RWPE1 (cell line): ENCODE measurements around the gene SH3RF3.

Source experiments
- CTCF ChIA-PET: fragments of 350-600 bp; sonication (Branson Sonifier 250); formaldehyde crosslinking; extraction: SDS; loops from one replicate; lab custom pipeline; 2021; lab: Yijun Ruan, JAX
- POLR2A ChIA-PET: fragments of 400-600 bp; formaldehyde crosslinking; extraction: SDS; loops from one replicate; lab custom pipeline; 2020; ENCODE audit warnings: antibody characterized with exemption; ENCODE audit not compliant: low non-redundant PET; lab: Yijun Ruan, JAX
- DNase-seq: peaks from one replicate; pipeline ENCODE4 v3.0.0; 2012; ENCODE audit warnings: low spot score
- H3K27ac ChIP-seq: fragments of 450-650 bp; 2 replicates; pipeline ENCODE4 v1.5.1; 2017
- TF ChIP-seq, protein P1 (sequence below): fragments of 450-650 bp; conservative IDR thresholded peaks from 2 replicates; pipeline ENCODE4 v1.5.1; 2017; ENCODE audit warnings: low read depth, mild to moderate bottlenecking

Gene SH3RF3

DNA sequence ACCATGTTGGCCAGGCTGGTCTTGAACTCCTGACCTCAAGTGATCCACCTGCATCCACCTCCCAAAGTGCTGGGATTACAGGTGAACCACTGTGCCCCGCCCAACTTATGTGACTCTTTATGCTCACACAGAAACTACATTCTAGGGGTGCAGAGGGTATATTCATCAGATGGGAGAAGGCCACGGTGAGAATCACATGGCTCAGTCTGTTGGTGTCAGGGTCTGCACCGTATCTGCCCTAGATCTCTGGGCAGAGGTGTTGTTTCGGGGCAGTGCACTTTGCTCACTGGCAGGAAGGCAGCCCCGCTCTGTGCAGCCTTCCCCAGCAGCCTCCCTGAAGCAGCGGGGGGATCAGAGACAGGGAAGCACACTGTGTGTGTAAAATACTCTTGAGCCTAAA lies 76.4 kb downstream of the SH3RF3 start:
- ChIA-PET CTCF (no interaction called here), POLR2A (no interaction called here)
- no peak for DNase-seq
- TF ChIP-seq, protein P1, sequence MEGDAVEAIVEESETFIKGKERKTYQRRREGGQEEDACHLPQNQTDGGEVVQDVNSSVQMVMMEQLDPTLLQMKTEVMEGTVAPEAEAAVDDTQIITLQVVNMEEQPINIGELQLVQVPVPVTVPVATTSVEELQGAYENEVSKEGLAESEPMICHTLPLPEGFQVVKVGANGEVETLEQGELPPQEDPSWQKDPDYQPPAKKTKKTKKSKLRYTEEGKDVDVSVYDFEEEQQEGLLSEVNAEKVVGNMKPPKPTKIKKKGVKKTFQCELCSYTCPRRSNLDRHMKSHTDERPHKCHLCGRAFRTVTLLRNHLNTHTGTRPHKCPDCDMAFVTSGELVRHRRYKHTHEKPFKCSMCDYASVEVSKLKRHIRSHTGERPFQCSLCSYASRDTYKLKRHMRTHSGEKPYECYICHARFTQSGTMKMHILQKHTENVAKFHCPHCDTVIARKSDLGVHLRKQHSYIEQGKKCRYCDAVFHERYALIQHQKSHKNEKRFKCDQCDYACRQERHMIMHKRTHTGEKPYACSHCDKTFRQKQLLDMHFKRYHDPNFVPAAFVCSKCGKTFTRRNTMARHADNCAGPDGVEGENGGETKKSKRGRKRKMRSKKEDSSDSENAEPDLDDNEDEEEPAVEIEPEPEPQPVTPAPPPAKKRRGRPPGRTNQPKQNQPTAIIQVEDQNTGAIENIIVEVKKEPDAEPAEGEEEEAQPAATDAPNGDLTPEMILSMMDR = no peak
- no peak overlapping the region for H3K27ac ChIP-seq

DNA sequence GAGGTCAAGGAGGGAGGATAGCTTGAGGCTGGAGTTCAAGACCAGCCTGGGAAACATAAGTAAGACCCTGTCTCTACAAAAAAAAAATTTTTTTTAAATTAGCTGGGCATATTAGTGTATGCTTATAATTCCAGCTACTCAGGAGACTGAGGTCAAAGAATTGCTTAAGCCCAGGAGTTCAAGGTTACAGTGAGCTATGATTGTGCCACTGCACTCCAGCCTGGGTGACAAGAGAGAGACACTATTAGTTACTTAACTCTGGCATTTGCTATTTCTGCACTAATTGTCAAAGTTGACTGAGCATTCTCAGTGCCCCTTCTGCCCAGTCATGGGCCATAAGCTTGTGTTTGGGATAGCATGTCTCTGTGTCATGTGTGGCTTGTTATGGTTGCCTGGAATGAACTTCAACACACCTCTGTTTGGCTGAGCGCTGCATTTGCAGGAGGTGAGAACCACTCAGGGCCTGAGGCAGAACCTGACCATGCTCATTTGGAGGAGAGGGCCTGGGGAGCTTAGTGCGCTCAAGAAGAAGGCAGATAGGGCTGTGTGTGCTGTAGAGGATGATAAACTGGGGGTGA lies 77.7 kb downstream of the SH3RF3 start:
- H3K27ac ChIP-seq = no peak overlapping the region
- TF ChIP-seq, protein P1 = no peak
- ChIA-PET CTCF (interaction anchor here (0.7 kb wide), 1 partner anchor 40 kb away, joined by 4 read pairs; no protein-coding TSS in a partner anchor), POLR2A (no interaction called here)
- no peak for DNase-seq

DNA sequence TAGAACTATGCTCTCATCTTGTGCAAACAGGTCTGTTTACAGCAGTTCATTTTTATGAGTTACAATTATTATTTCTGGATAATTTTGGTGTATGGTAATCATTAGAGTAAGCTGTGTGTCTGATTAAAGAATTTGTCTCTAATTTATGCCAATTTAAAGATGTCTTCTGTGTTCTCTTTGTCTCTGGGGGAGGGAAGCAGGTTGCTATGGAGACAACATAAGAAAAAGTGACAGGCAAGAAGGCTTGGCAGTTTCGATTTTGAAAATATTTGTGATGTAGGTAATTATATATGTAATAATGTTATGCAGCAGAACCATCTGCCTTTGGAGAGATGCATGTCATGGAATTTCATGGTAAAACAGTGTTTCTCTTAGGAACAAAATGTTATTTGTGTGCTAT lies 78.2 kb downstream of the SH3RF3 start:
- ChIA-PET CTCF (interaction anchor here (0.7 kb wide), 1 partner anchor 40 kb away, joined by 4 read pairs; no protein-coding TSS in a partner anchor), POLR2A (no interaction called here)
- TF ChIP-seq, protein P1 = no peak
- no peak for DNase-seq
- no peak overlapping the region for H3K27ac ChIP-seq

DNA sequence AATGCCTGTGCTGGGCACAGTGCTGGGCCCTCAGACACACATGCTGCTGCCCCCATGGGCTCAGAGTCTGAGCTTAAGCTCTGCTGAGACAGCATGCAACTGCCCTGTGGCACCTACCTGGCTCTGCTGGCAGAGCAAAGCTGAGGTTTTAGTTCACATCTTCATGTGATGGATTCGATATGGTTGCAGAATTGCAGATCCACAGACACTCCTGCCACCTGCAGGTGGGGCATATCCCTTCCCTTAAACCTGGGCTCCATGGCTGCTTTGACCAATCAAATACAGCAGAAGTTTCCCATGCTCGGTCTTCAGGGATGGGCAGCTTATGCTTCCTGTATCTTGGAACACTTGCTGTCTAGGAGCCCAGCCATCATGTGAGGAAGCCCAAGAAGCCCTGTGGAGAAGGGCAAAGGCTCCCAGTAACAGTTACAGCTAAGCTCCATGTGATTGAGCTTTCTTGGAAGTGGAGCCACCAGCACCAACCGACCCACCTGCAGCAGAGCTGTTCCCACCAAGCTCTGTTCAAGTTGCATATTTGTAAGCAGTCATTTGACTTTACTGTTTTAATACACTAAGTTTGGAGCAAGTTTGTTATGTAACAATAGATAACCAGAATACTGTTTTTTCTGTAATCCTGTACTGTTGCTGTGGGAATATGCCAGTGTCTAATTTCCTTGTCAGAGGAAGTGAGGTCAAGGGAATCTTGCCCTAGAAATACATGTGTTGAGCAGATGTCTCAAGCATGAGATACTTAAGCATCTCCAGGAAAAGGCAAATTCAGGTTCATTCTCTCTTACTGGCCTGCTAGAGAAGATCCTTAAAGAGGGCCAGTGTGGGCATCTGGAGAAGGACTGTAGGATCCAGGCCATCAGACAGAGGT lies 79.3 kb downstream of the SH3RF3 start:
- CTCF ChIA-PET = no interaction called here
- peak overlapping the region; percentile 90 for H3K27ac ChIP-seq
- POLR2A ChIA-PET = no interaction called here
- no peak for DNase-seq
- TF ChIP-seq, protein P1 = no peak

DNA sequence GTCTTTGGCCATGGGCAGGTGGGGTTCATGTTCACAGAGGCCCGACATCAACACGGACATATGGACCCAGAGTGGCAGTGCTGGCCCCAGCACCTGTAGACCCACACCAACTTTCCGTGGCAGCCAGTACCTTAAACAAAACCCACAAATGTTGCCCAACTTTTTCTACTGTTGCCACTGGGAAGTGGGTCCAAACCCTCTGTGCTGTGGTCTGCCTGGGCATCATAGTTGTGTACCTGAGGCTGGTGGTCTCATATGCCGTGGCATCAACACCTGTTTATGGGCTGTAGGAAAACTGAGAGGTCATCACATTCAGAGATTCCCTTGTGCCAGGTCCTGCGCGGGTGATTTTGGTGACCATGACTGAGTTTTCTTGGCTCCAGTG lies 79.9 kb downstream of the SH3RF3 start:
- POLR2A ChIA-PET = no interaction called here
- TF ChIP-seq, protein P1 = no peak
- CTCF ChIA-PET = interaction anchor here (0.5 to 0.7 kb wide), 4 partner anchors 33 to 517 kb away, joined by 3 to 4 read pairs (median 3); no protein-coding TSS in a partner anchor
- no peak for DNase-seq
- H3K27ac ChIP-seq = peak overlapping the region; percentile 90

DNA sequence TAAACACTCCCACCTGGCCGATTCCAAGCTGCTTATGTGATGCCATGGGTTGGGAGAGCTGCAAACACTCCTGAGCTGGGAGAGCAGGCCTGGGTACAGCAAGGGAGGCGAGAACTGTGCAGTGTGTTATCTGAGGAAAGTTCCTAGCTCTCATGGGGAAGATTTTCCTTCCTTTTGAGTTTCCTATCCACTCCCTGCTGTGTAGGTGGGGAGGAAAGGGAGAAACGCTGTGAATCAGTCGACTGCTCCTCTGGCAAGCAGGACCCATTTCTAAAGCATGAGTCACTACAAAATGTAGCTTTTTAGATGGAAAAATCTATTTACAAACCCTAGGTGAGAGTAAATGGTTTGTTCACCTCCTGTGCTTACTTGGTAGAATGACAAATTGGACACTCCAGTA lies 80.4 kb downstream of the SH3RF3 start:
- peak; percentile 80 for DNase-seq
- ChIA-PET CTCF (interaction anchor here (0.5 to 0.7 kb wide), 4 partner anchors 33 to 517 kb away, joined by 3 to 4 read pairs (median 3); no protein-coding TSS in a partner anchor), POLR2A (no interaction called here)
- TF ChIP-seq, protein P1 = no peak
- peak overlapping the region; percentile 90 for H3K27ac ChIP-seq
